HCT116 (cell line): ENCODE data around the gene AK4.

ENCODE experiments used
- CTCF ChIP-seq, 3 experiments: fragments of 200-600 bp in 1 of 3; sonication (generic) in 1 of 3; IDR thresholded peaks in 2 of 3; conservative IDR thresholded peaks in 1 of 3; 2 replicates each; pipeline ENCODE4 v1.5.1; 2012 to 2017; ENCODE audit warnings: low read depth in 2 of 3, low read length in 2 of 3, antibody characterized with exemption in 1 of 3, borderline replicate concordance in 1 of 3, control low read depth in 1 of 3, mild to moderate bottlenecking in 1 of 3, mixed read lengths in 1 of 3, mixed run types in 1 of 3, moderate library complexity in 1 of 3; ENCODE audit not compliant: insufficient read depth in 1 of 3
- EGR1 ChIP-seq: IDR thresholded peaks from 2 replicates; pipeline ENCODE4 v1.6.1; 2012; ENCODE audit warnings: low read depth
- MAX ChIP-seq: IDR thresholded peaks from 2 replicates; pipeline ENCODE4 v1.6.1; 2012
- POLR2AphosphoS5 ChIP-seq: IDR thresholded peaks from 2 replicates; pipeline ENCODE4 v1.6.1; 2011; ENCODE audit warnings: mild to moderate bottlenecking, low read depth, low read length, moderate library complexity
- RAD21 ChIP-seq: IDR thresholded peaks from 2 replicates; pipeline ENCODE4 v1.6.1; 2012; ENCODE audit warnings: low read depth, mild to moderate bottlenecking
- SIN3A ChIP-seq: IDR thresholded peaks from 2 replicates; pipeline ENCODE4 v1.6.1; 2012; ENCODE audit warnings: low read depth

- TF ChIP-seq POLR2AphosphoS5 (no peak), EGR1 (no peak), RAD21 (no peak), CTCF (IDR thresholded peaks at IDR 0.05 in 2 of 3, conservative IDR thresholded peaks at IDR 0.05 in 1 of 3; ENCODE audit: borderline replicate concordance in 1 of 3, insufficient read depth in 1 of 3, low read depth in 2 of 3, low read length in 2 of 3) (no peak), MAX (no peak), SIN3A (no peak)
Observed at GRCh38 chr1:65224681-65225091, 76.7 kb downstream of the AK4 start.
